Right atrium auricular region (tissue), 2 donors: ENCODE data around the gene IGFN1. TPM values are rescaled to one million over a fixed set of nuclear protein-coding genes. Genes with fewer than 3 reads are reported as not detected.
A peak's percentile ranks its signal among the peaks of the same experiment; 100 is the strongest.

Experiments
- DNase-seq: peaks from one replicate; pipeline ENCODE4 v3.0.0-alpha.2; 2019; ENCODE audit warnings: low spot score
- H3K27ac ChIP-seq, 2 donors: fragments of 200-600 bp; sonication (generic); 1 replicate in 1 of 2; 2 replicates in 1 of 2; pipeline ENCODE4 v1.5.1; 2016 to 2019
- H3K27me3 ChIP-seq, 2 donors: fragments of 200-600 bp; sonication (generic); one replicate each; pipeline versions ENCODE4 v1.5.1 to v1.6.0; 2017 to 2019
- H3K36me3 ChIP-seq: fragments of 200-600 bp; sonication (generic); one replicate; pipeline ENCODE4 v1.5.1; 2016
- H3K4me1 ChIP-seq, 2 donors: fragments of 200-600 bp; sonication (generic); one replicate each; pipeline versions ENCODE4 v1.5.1 to v1.6.0; 2017 to 2019
- H3K4me3 ChIP-seq, 2 donors: fragments of 200-600 bp; sonication (generic); 1 replicate in 1 of 2; 2 replicates in 1 of 2; pipeline ENCODE4 v1.5.1; 2017 to 2019; ENCODE audit warnings: mild to moderate bottlenecking in 1 of 2, moderate library complexity in 1 of 2
- H3K9me3 ChIP-seq, 2 donors: fragments of 200-600 bp; sonication (generic); one replicate each; pipeline ENCODE4 v1.5.1; 2019
- CTCF ChIP-seq, 2 donors: fragments of 200-600 bp; sonication (generic); IDR thresholded peaks; one replicate each; pipeline ENCODE4 v1.5.1; 2019; ENCODE audit warnings: antibody characterized with exemption in 2 of 2
- total RNA-seq, 2 donors: library from RNA; depleted of rRNA; stranded (reverse); fragments of >200 nt; gene quantifications; one replicate each; pipeline ENCODE4 v1.1.0, GENCODE V29; 2016

IGFN1 gene
- total RNA-seq, 2 donors from 2014 or later, result not detected

- Histone ChIP-seq H3K4me3 (no peak overlapping the region), H3K27me3 (no peaks in the 10 kb centered on the region), H3K27ac (peak overlapping the region; percentile 92 to 95), H3K9me3 (no peaks in the 10 kb centered on the region), H3K36me3 (no peaks in the 10 kb centered on the region), H3K4me1 (peaks cover 0 to 18% of the 10 kb centered on the region in 2 donors)
- no peak for DNase-seq
- TF ChIP-seq CTCF (IDR thresholded peaks at IDR 0.05), result no peak
Observed at GRCh38 chr1:201172326-201172725, 18.3 kb upstream of the IGFN1 start.

GRCh38 chr1:201172999-201173610 is 17.5 kb upstream of the IGFN1 start:
- no peak overlapping the region for H3K4me3 ChIP-seq
- peaks cover 0 to 18% of the 10 kb centered on the region in 2 donors for H3K4me1 ChIP-seq
- no peaks in the 10 kb centered on the region for H3K27me3 ChIP-seq
- DNase-seq, result no peak
- no peaks in the 10 kb centered on the region for H3K9me3 ChIP-seq
- TF ChIP-seq CTCF (IDR thresholded peaks at IDR 0.05), result no peak
- H3K36me3 ChIP-seq, result no peaks in the 10 kb centered on the region
- peak overlapping the region in 1 of 2 donors; percentile 92 for H3K27ac ChIP-seq

GRCh38 chr1:201173736-201174135 is 16.9 kb upstream of the IGFN1 start:
- Histone ChIP-seq H3K4me1 (peaks cover 0 to 18% of the 10 kb centered on the region in 2 donors), H3K27me3 (no peaks in the 10 kb centered on the region), H3K4me3 (no peak overlapping the region), H3K9me3 (no peaks in the 10 kb centered on the region), H3K27ac (no peak overlapping the region), H3K36me3 (no peaks in the 10 kb centered on the region)
- no peak for DNase-seq
- no peak for TF ChIP-seq CTCF (IDR thresholded peaks at IDR 0.05)

- TF ChIP-seq CTCF (IDR thresholded peaks at IDR 0.05), result no peak
- Histone ChIP-seq H3K4me1 (peaks cover 0 to 12% of the 10 kb centered on the region in 2 donors), H3K27me3 (no peaks in the 10 kb centered on the region), H3K4me3 (no peak overlapping the region), H3K9me3 (no peaks in the 10 kb centered on the region), H3K27ac (no peak overlapping the region), H3K36me3 (no peaks in the 10 kb centered on the region)
- no peak for DNase-seq
Observed at GRCh38 chr1:201175820-201176500, 14.7 kb upstream of the IGFN1 start.

- no peaks in the 10 kb centered on the region for H3K27me3 ChIP-seq
- H3K36me3 ChIP-seq, result no peaks in the 10 kb centered on the region
- no peak overlapping the region for H3K27ac ChIP-seq
- no peak overlapping the region for H3K4me3 ChIP-seq
- H3K9me3 ChIP-seq, result no peaks in the 10 kb centered on the region
- DNase-seq, result no peak
- no peak for TF ChIP-seq CTCF (IDR thresholded peaks at IDR 0.05)
- peaks cover 0 to 5% of the 10 kb centered on the region in 2 donors for H3K4me1 ChIP-seq
Observed at GRCh38 chr1:201176940-201177339, 13.7 kb upstream of the IGFN1 start.
